ENCODE data around the gene MIER2. TPM values are rescaled to one million over a fixed set of nuclear protein-coding genes. Genes with fewer than 3 reads are reported as not detected.

Gene MIER2
- total and polyA plus RNA-seq, 10 of the 15 experiments (the other 5 are each of a cell fraction or from before 2014, with no cell fraction given), result 0.48 to 23.6 (median 12.1) TPM

GRCh38 chr19:289651-290371 is 54.8 kb downstream of the MIER2 start (continued):
- no peak for TF ChIP-seq ELK1 (IDR thresholded peaks at IDR 0.05; ENCODE audit: low read depth, low read length)

GRCh38 chr19:288911-289310 is 55.7 kb downstream of the MIER2 start:
- Histone ChIP-seq H3K4me2 (ENCODE audit: control insufficient read depth, insufficient read depth) (no peak overlapping the region), H4K20me1 (ENCODE audit: control insufficient read depth, insufficient read depth) (no peaks in the 10 kb centered on the region), H3K9me3 (replicated peaks; ENCODE audit: control insufficient read depth, insufficient read depth, low read length) (no peaks in the 10 kb centered on the region), H3K36me3 (ENCODE audit: control insufficient read depth in 2 of 2, insufficient read depth in 2 of 2, low read length in 1 of 2) (no peaks in the 10 kb centered on the region), H3K4me3 (no peak overlapping the region), H3K27ac (ENCODE audit: control insufficient read depth, insufficient read depth) (no peak overlapping the region), H3K4me1 (ENCODE audit: control insufficient read depth, insufficient read depth, low read length) (no peaks in the 10 kb centered on the region), H3K27me3 (replicated peaks in 1 of 2; ENCODE audit: control insufficient read depth in 2 of 2, insufficient read depth in 2 of 2, low read length in 1 of 2) (peaks cover 0 to 2% of the 10 kb centered on the region in 2 experiments; a peak in 2 of 4 replicates), H3K79me2 (ENCODE audit: control insufficient read depth, insufficient read depth, low read length) (no peaks in the 10 kb centered on the region), H2AFZ (ENCODE audit: control insufficient read depth, low read depth, low read length) (no peak overlapping the region), H3K9ac (ENCODE audit: control insufficient read depth, insufficient read depth, low read length) (no peak overlapping the region)
- 83% methylated on average over 10 of the region's 10 CpGs for WGBS (ENCODE audit: insufficient coverage, insufficient replicate concordance, low lambda C conversion rate, missing lambda C conversion rate)
- RAD21 ChIA-PET (ENCODE audit: unreplicated experiment), result no interaction called here
- TF ChIP-seq SUPT20H (IDR thresholded peaks at IDR 0.05; ENCODE audit: borderline replicate concordance, control insufficient read depth, low read depth, low read length) (no peak), CBX5 (IDR thresholded peaks at IDR 0.05; ENCODE audit: low read depth) (no peak)
- intact Hi-C loops (cut with micrococcal nuclease; ENCODE audit: unreplicated experiment) (no loop called here), in situ Hi-C loops (cut with MboI) (no loop called here)
- no TSS peak for BruUV-seq (replicated peaks)
- CTCF ChIA-PET, result no interaction called here
- FAIRE-seq (no peak), ATAC-seq (no peak), DNase-seq (ENCODE audit: low read depth, low spot score) (no peak)
- SMC1A ChIA-PET (ENCODE audit: uncharacterized antibody, unreplicated experiment), result no interaction called here
- POLR2A ChIA-PET, result no interaction called here

All from GM12878 (cell line).